ENCODE data around the gene PTPN1.

DNA sequence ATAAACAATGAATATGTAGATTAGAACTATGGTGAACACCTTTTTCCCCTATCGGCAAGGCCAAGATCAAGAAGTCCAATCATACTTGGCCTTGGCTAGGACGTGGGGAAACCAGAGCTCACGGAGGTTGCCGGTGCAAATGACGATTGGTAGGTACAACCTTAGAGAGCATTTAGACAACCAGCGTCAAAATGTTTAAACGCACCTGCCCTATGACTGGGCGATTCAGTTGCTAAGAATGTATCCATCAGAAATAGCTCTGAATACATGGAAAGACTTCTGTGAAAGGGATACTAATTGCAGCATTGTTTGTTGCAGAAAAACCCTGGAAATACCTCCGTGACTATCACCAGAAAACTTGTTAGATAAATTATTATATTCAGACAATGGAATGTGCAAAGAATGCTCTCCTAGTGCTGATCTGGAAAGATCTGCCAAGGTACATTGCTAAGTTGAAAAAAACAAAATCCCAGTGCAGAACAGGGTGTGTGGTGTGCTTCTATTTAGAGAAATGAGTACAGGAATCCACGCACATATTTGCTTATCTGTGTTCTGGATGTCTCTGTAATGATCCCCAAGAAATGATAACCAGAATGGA lies 48.0 kb upstream of the PTPN1 start:
- TF ChIP-seq, protein P1, sequence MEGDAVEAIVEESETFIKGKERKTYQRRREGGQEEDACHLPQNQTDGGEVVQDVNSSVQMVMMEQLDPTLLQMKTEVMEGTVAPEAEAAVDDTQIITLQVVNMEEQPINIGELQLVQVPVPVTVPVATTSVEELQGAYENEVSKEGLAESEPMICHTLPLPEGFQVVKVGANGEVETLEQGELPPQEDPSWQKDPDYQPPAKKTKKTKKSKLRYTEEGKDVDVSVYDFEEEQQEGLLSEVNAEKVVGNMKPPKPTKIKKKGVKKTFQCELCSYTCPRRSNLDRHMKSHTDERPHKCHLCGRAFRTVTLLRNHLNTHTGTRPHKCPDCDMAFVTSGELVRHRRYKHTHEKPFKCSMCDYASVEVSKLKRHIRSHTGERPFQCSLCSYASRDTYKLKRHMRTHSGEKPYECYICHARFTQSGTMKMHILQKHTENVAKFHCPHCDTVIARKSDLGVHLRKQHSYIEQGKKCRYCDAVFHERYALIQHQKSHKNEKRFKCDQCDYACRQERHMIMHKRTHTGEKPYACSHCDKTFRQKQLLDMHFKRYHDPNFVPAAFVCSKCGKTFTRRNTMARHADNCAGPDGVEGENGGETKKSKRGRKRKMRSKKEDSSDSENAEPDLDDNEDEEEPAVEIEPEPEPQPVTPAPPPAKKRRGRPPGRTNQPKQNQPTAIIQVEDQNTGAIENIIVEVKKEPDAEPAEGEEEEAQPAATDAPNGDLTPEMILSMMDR (IDR thresholded peaks at IDR 0.05): no peak
- no peak for TF ChIP-seq EZH2 (IDR thresholded peaks at IDR 0.05)
- no peak for TF ChIP-seq EZH2phosphoT487 (IDR thresholded peaks at IDR 0.05)

Measured in neural progenitor cell (in vitro differentiated cells).